GM06990 (cell line): Measurements from ENCODE around the gene RBKS.

ENCODE experiments used
- DNase-seq: peaks from one replicate; pipeline ENCODE4 v3.0.0-alpha.2; 2011; ENCODE audit not compliant: insufficient read length; ENCODE audit errors: extremely low read depth
- H3K27me3 ChIP-seq: replicated peaks from 2 replicates; pipeline ENCODE4 v1.6.0; 2011; ENCODE audit warnings: low read length; ENCODE audit not compliant: control insufficient read depth, insufficient read depth
- H3K36me3 ChIP-seq: 2 replicates; pipeline ENCODE4 v1.5.1; 2011; ENCODE audit warnings: low read length; ENCODE audit not compliant: control insufficient read depth, insufficient read depth
- H3K4me3 ChIP-seq: replicated peaks from 2 replicates; pipeline ENCODE4 v1.5.1; 2011; ENCODE audit warnings: low read depth, mild to moderate bottlenecking, control low read depth, low read length
- TF ChIP-seq, protein P1 (sequence below): IDR thresholded peaks from 2 replicates; pipeline ENCODE4 v1.5.1; 2011; ENCODE audit warnings: low read length, control low read depth, mild to moderate bottlenecking, inconsistent platforms; ENCODE audit not compliant: insufficient read depth, poor library complexity, severe bottlenecking

The RBKS gene

GRCh38 chr2:27832396-27832795 is 57.8 kb downstream of the RBKS start:
- no peak for DNase-seq
- Histone ChIP-seq H3K27me3 (no peaks in the 10 kb centered on the region), H3K36me3 (no peaks in the 10 kb centered on the region), H3K4me3 (no peak overlapping the region)
- TF ChIP-seq, protein P1, sequence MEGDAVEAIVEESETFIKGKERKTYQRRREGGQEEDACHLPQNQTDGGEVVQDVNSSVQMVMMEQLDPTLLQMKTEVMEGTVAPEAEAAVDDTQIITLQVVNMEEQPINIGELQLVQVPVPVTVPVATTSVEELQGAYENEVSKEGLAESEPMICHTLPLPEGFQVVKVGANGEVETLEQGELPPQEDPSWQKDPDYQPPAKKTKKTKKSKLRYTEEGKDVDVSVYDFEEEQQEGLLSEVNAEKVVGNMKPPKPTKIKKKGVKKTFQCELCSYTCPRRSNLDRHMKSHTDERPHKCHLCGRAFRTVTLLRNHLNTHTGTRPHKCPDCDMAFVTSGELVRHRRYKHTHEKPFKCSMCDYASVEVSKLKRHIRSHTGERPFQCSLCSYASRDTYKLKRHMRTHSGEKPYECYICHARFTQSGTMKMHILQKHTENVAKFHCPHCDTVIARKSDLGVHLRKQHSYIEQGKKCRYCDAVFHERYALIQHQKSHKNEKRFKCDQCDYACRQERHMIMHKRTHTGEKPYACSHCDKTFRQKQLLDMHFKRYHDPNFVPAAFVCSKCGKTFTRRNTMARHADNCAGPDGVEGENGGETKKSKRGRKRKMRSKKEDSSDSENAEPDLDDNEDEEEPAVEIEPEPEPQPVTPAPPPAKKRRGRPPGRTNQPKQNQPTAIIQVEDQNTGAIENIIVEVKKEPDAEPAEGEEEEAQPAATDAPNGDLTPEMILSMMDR, result no peak

DNA sequence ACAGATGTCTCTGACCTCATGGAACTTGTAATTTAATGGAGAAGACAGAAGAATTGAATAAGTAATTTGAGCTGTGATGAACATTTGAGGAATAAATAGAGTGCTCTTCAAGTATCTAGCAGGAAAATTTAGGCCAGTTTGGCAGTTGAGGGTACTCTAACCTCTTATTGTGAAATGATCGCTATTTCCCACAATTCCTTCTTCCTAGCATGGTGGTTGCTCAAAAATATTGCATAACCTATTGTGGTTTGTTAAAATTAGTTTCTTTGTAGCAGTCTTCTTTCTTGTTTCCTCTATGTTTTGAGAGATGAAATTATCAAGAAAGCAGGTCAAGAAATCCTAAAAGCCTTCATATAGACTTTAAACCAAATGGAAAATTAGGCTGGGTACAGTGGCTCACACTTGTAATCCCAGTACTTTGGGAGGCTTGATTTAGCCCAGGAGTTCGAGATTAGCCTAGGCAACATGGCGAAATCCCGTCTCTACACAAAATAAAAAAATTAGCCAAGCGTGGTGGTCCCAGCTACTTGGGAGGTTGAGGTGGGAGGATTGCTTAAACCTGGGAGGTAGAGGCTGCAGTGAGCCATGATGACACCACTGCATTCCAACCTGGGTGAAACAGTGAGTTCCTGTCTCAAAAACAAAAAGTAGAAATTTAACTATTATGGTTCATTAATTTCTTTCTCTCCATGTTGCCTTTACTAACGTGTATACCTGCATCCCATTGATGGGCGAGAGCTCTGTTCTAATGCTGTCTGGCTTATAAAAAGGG is 58.7 kb downstream of the RBKS start:
- TF ChIP-seq, protein P1, result no peak
- no peaks in the 10 kb centered on the region for H3K36me3 ChIP-seq
- no peaks in the 10 kb centered on the region for H3K27me3 ChIP-seq
- no peak for DNase-seq
- H3K4me3 ChIP-seq, result no peak overlapping the region

- no peak for DNase-seq
- TF ChIP-seq, protein P1, result no peak
- no peak overlapping the region for H3K4me3 ChIP-seq
- H3K27me3 ChIP-seq, result no peaks in the 10 kb centered on the region
- no peaks in the 10 kb centered on the region for H3K36me3 ChIP-seq
These were observed 59.5 kb downstream of the RBKS start for GRCh38 chr2:27830656-27831055.

DNA sequence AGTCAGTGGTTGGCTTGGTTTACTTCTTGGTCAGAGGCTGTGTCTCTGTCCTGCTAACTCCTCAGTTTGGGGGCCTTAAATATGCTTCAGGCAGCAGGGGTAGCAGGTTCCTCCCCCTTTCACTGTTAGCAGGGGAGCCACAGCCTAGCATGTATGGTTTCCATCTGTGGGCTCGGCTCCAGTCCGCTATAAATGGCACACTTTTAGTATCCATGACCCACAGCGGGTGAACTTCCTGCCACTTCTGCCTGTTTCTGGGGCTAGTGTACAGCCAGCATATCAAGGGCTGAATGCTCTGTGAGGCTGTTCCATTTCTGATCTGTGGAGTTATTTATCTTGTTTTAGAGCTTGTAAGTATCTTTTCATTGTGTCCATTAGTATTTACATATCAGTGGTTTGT is 60.4 kb downstream of the RBKS start:
- TF ChIP-seq, protein P1, result no peak
- Histone ChIP-seq H3K27me3 (no peaks in the 10 kb centered on the region), H3K36me3 (no peaks in the 10 kb centered on the region), H3K4me3 (no peak overlapping the region)
- no peak for DNase-seq

GRCh38 chr2:27828305-27828704 is 61.9 kb downstream of the RBKS start:
- Histone ChIP-seq H3K36me3 (no peaks in the 10 kb centered on the region), H3K27me3 (no peaks in the 10 kb centered on the region), H3K4me3 (no peak overlapping the region)
- TF ChIP-seq, protein P1, result no peak
- no peak for DNase-seq

DNA sequence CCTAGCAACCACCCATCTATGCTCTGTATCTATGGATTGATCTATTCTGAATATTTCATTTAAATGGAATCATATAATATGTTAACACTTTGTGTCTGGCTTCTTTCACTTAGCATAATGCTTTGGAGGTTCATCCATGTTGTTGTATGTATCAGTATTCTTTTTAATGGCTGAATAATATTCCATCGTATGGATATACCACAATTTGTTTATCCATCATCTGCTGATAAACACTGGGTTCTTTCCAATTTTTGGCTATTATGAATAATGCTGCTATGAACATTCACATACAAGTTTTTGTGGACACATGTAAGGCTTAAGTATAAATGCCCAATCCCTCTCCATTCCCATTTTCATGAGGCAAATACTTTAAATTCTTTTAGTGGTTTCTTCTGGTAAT is 65.8 kb downstream of the RBKS start:
- Histone ChIP-seq H3K4me3 (no peak overlapping the region), H3K27me3 (no peaks in the 10 kb centered on the region), H3K36me3 (no peaks in the 10 kb centered on the region)
- TF ChIP-seq, protein P1, result no peak
- no peak for DNase-seq
